ENCODE data around the gene CCL28. TPM values are rescaled to one million over a fixed set of nuclear protein-coding genes. Genes with fewer than 3 reads are reported as not detected.

Gene CCL28
- total and polyA plus RNA-seq, 8 donors, result 0.45 to 23.3 (median 8.9) TPM; not detected in 1

- no peaks in the 10 kb centered on the region for H3K4me1 ChIP-seq
- H3K27ac ChIP-seq, result no peak overlapping the region
- no peaks in the 10 kb centered on the region for H3K36me3 ChIP-seq
- H3K27me3 ChIP-seq, result no peaks in the 10 kb centered on the region
- DNase-seq, result no peak
- intact Hi-C loops (cut with DNase I; ENCODE audit: low total_unique reads), result no loop called here
- WGBS, 5 donors, result 80 to 94% (median 87%) methylated on average over 3 of the region's 3 CpGs
- TF ChIP-seq POLR2AphosphoS5 (IDR thresholded peaks at IDR 0.05) (no peak), POLR2A (IDR thresholded peaks at IDR 0.05) (no peak), CTCF (IDR thresholded peaks at IDR 0.05) (no peak)
- peaks cover 5 to 34% (median 17%) of the 10 kb centered on the region in 4 donors for H3K9me3 ChIP-seq
- H3K4me3 ChIP-seq, result no peak overlapping the region
These were observed 49.3 kb downstream of the CCL28 start for GRCh38 chr5:43362725-43363435.

- Histone ChIP-seq H3K36me3 (no peaks in the 10 kb centered on the region), H3K4me3 (no peak overlapping the region), H3K27me3 (no peaks in the 10 kb centered on the region), H3K4me1 (no peaks in the 10 kb centered on the region), H3K27ac (no peak overlapping the region), H3K9me3 (peaks cover 0 to 28% (median 12%) of the 10 kb centered on the region in 4 donors)
- intact Hi-C loops (cut with DNase I; ENCODE audit: low total_unique reads), result no loop called here
- TF ChIP-seq CTCF (IDR thresholded peaks at IDR 0.05) (no peak), POLR2AphosphoS5 (IDR thresholded peaks at IDR 0.05) (no peak), POLR2A (IDR thresholded peaks at IDR 0.05) (no peak), EP300 (IDR thresholded peaks at IDR 0.05) (no peak)
- DNase-seq, result no peak
These were observed 53.5 kb downstream of the CCL28 start for GRCh38 chr5:43358726-43359125.

- peaks cover 0 to 28% (median 12%) of the 10 kb centered on the region in 4 donors for H3K9me3 ChIP-seq
- 23 to 51% (median 31%) methylated on average over 3 of the region's 3 CpGs for WGBS, 5 donors
- TF ChIP-seq POLR2A (IDR thresholded peaks at IDR 0.05), result no peak
- no peak for TF ChIP-seq POLR2AphosphoS5 (IDR thresholded peaks at IDR 0.05)
- no peak for TF ChIP-seq CTCF (IDR thresholded peaks at IDR 0.05)
- TF ChIP-seq EP300 (IDR thresholded peaks at IDR 0.05), result no peak
- no peaks in the 10 kb centered on the region for H3K4me1 ChIP-seq
- intact Hi-C loops (cut with DNase I; ENCODE audit: low total_unique reads), result no loop called here
- no peak for DNase-seq
- no peak overlapping the region for H3K4me3 ChIP-seq
- no peak overlapping the region for H3K27ac ChIP-seq
- H3K36me3 ChIP-seq, result no peaks in the 10 kb centered on the region
- no peaks in the 10 kb centered on the region for H3K27me3 ChIP-seq
These were observed 53.9 kb downstream of the CCL28 start for GRCh38 chr5:43358301-43358700.

GRCh38 chr5:43357878-43358281 lies 54.3 kb downstream of the CCL28 start:
- TF ChIP-seq CTCF (IDR thresholded peaks at IDR 0.05) (no peak), POLR2AphosphoS5 (IDR thresholded peaks at IDR 0.05) (no peak), EP300 (IDR thresholded peaks at IDR 0.05) (no peak), POLR2A (IDR thresholded peaks at IDR 0.05) (no peak)

More at GRCh38 chr5:43357878-43358281, 54.3 kb downstream of the CCL28 start:
- Histone ChIP-seq H3K36me3 (no peaks in the 10 kb centered on the region), H3K27ac (no peak overlapping the region), H3K27me3 (no peaks in the 10 kb centered on the region), H3K4me3 (no peak overlapping the region), H3K9me3 (peaks cover 0 to 28% (median 12%) of the 10 kb centered on the region in 4 donors), H3K4me1 (no peaks in the 10 kb centered on the region)
- intact Hi-C loops (cut with DNase I; ENCODE audit: low total_unique reads), result no loop called here
- WGBS, 5 donors, result 64 to 76% (median 68%) methylated on average over 3 of the region's 3 CpGs
- no peak for DNase-seq
